Stomach (tissue), 9 donors: ENCODE measurements around the gene NRG3. TPM values are rescaled to one million over a fixed set of nuclear protein-coding genes. Genes with fewer than 3 reads are reported as not detected.

Experiments
- DNase-seq, 2 donors: peaks; one replicate each; pipeline versions ENCODE4 v3.0.0 to v3.0.0-alpha.2; 2013 to 2019
- H3K27ac ChIP-seq, 5 donors: fragments of 200-600 bp in 4 of 5; sonication (generic) in 4 of 5; one replicate each; pipeline ENCODE4 v1.5.1; 2013 to 2019; ENCODE audit warnings: mild to moderate bottlenecking in 1 of 5, moderate library complexity in 1 of 5
- H3K27me3 ChIP-seq, 3 donors: fragments of 200-600 bp; sonication (generic); one replicate each; pipeline ENCODE4 v1.5.1; 2017 to 2019; ENCODE audit warnings: mixed run types in 1 of 3
- H3K36me3 ChIP-seq, 4 donors: fragments of 200-600 bp; sonication (generic); 1 replicate in 3 of 4; 2 replicates in 1 of 4; pipeline ENCODE4 v1.5.1; 2016 to 2019
- H3K4me1 ChIP-seq, 4 donors: fragments of 200-600 bp; sonication (generic); one replicate each; pipeline ENCODE4 v1.5.1; 2016 to 2019
- H3K4me3 ChIP-seq, 4 donors: fragments of 200-600 bp; sonication (generic) in 3 of 4; one replicate each; pipeline ENCODE4 v1.5.1; 2016 to 2019; ENCODE audit warnings: mild to moderate bottlenecking in 1 of 4
- H3K9me3 ChIP-seq, 4 donors: fragments of 200-600 bp; sonication (generic); one replicate each; pipeline ENCODE4 v1.5.1; 2016 to 2019
- EP300 ChIP-seq: sonication (generic); formaldehyde crosslinking; IDR thresholded peaks from one replicate; pipeline ENCODE4 v1.6.1; 2017; ENCODE audit warnings: antibody characterized with exemption
- POLR2A ChIP-seq, 4 donors: fragments of 450-650 bp; IDR thresholded peaks; one replicate each; pipeline ENCODE4 v1.6.1; 2016; ENCODE audit warnings: antibody characterized with exemption in 4 of 4, control low read depth in 2 of 4, mild to moderate bottlenecking in 1 of 4, moderate library complexity in 1 of 4
- POLR2AphosphoS5 ChIP-seq, 3 donors: sonication (generic); formaldehyde crosslinking; IDR thresholded peaks; one replicate each; pipeline ENCODE4 v1.6.1; 2016; ENCODE audit warnings: antibody characterized with exemption in 3 of 3
- WGBS, 5 donors: extraction: QIAGEN DNeasy Blood & Tissue Kit in 3 of 5; methylation state at CpG; one replicate each; pipeline versions ENCODE4 v1.1.5 to v1.1.7; 2013 to 2018; 5-methylcytosine and 5-hydroxymethylcytosine counted together
- intact Hi-C: fragments of 100-400 bp; cut with DNase I; formaldehyde crosslinking; loops from one replicate; pipeline ENCODE4 v1.15.1; 2023; ENCODE audit warnings: low total_unique reads
- polyA plus RNA-seq, 3 donors: library from polyadenylated mRNA; stranded (reverse); fragments of 200-250 nt; gene quantifications; one replicate each; pipeline ENCODE4 v1.2.3, GENCODE V29; 2013
- total RNA-seq, 5 donors: library from RNA; depleted of rRNA; stranded (reverse); fragments of >200 nt; gene quantifications; one replicate each; pipeline versions ENCODE4 v1.1.0 to v1.2.3, GENCODE V29; 2014 to 2016
- TF ChIP-seq, protein P1 (sequence below), 7 experiments: fragments of 450-650 bp in 4 of 7; fragments of 200-600 bp in 3 of 7; sonication (generic) in 3 of 7; IDR thresholded peaks; one replicate each; pipeline ENCODE4 v1.5.1; 2016 to 2019; ENCODE audit warnings: antibody characterized with exemption in 7 of 7, control low read depth in 2 of 7, mild to moderate bottlenecking in 1 of 7
- donor health status: healthy with polysubstance abuse.
- donor health status: Bipolar disorder and iron deficiency.
- donor health status: healthy.

Gene NRG3
- total and polyA plus RNA-seq, 8 donors = 0.08 to 2.5 (median 0.52) TPM; not detected in 4

DNA sequence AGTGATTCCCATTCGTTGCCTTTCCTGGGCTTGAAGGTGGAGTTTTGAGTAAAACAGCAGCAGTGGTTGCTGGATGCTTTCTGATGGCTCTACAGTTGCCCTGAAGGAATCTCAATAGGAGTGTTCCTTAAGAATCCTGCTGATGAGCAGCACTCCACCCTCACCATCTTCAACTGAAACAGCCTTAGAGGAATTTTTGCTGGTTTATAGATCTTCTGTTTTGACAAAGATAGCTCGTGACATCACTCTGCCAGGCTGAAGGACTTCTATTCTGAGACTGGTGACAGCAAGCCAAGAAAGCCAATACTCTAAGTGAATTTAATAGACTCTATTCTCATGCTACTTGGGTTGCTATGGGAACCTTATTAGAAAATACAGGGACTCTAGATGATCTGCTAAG is 1014.7 kb downstream of the NRG3 start:
- Histone ChIP-seq H3K4me3 (no peak overlapping the region), H3K36me3 (no peaks in the 10 kb centered on the region), H3K4me1 (peaks cover 0 to 14% (median 5%) of the 10 kb centered on the region in 4 donors), H3K9me3 (no peaks in the 10 kb centered on the region), H3K27me3 (no peaks in the 10 kb centered on the region), H3K27ac (no peak overlapping the region)
- no peak for DNase-seq
- TF ChIP-seq POLR2AphosphoS5 (IDR thresholded peaks at IDR 0.05) (no peak), EP300 (no peak), POLR2A (IDR thresholded peaks at IDR 0.05) (no peak)
- TF ChIP-seq, protein P1, sequence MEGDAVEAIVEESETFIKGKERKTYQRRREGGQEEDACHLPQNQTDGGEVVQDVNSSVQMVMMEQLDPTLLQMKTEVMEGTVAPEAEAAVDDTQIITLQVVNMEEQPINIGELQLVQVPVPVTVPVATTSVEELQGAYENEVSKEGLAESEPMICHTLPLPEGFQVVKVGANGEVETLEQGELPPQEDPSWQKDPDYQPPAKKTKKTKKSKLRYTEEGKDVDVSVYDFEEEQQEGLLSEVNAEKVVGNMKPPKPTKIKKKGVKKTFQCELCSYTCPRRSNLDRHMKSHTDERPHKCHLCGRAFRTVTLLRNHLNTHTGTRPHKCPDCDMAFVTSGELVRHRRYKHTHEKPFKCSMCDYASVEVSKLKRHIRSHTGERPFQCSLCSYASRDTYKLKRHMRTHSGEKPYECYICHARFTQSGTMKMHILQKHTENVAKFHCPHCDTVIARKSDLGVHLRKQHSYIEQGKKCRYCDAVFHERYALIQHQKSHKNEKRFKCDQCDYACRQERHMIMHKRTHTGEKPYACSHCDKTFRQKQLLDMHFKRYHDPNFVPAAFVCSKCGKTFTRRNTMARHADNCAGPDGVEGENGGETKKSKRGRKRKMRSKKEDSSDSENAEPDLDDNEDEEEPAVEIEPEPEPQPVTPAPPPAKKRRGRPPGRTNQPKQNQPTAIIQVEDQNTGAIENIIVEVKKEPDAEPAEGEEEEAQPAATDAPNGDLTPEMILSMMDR (IDR thresholded peaks at IDR 0.05) = no peak
- 62 to 79% (median 69%) methylated on average over 2 of the region's 2 CpGs for WGBS, 5 donors
- intact Hi-C loops = no loop called here

- Histone ChIP-seq H3K4me1 (peaks cover 0 to 14% (median 5%) of the 10 kb centered on the region in 4 donors), H3K27ac (no peak overlapping the region), H3K4me3 (no peak overlapping the region), H3K27me3 (no peaks in the 10 kb centered on the region), H3K36me3 (no peaks in the 10 kb centered on the region), H3K9me3 (no peaks in the 10 kb centered on the region)
- TF ChIP-seq EP300 (no peak), POLR2AphosphoS5 (IDR thresholded peaks at IDR 0.05) (no peak), POLR2A (IDR thresholded peaks at IDR 0.05) (no peak)
- TF ChIP-seq, protein P1 (IDR thresholded peaks at IDR 0.05) = no peak
- intact Hi-C loops = no loop called here
- DNase-seq = no peak
- 83 to 95% (median 92%) methylated on average over 5 of the region's 5 CpGs for WGBS, 5 donors
These were observed 1015.6 kb downstream of the NRG3 start for GRCh38 chr10:82890573-82890972.

DNA sequence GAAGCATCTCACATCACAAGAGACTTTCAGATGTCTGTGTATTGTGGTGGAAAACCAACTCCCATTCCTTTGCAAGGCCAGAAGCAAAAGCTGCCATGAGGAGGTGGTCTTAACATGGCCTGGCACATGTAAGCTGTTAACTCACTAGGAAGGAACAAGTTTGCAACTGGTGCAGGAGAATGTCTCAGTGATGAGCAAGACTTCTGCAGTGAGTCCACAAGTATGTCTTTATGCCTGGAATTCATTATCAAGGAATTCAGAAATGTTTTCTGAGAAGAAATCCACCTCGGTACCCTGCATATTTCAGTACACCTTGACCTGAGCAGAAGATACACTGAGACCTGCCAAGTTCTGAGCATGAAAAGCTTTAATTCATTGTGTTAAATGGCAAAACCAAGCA is 1033.1 kb downstream of the NRG3 start:
- H3K27ac ChIP-seq = no peak overlapping the region
- intact Hi-C loops = no loop called here
- TF ChIP-seq EP300 = no peak
- no peak for TF ChIP-seq POLR2AphosphoS5 (IDR thresholded peaks at IDR 0.05)
- TF ChIP-seq, protein P1 (IDR thresholded peaks at IDR 0.05) = no peak
- TF ChIP-seq POLR2A (IDR thresholded peaks at IDR 0.05) = no peak
- no peaks in the 10 kb centered on the region for H3K27me3 ChIP-seq
- 89 to 100% (median 93%) methylated on average over 1 of the region's 1 CpG for whole genome bisulfite sequencing, 5 donors
- H3K9me3 ChIP-seq = no peaks in the 10 kb centered on the region
- H3K4me3 ChIP-seq = no peak overlapping the region
- peaks cover 0 to 5% (median 0%) of the 10 kb centered on the region in 4 donors for H3K4me1 ChIP-seq
- H3K36me3 ChIP-seq = no peaks in the 10 kb centered on the region
- DNase-seq = no peak

DNA sequence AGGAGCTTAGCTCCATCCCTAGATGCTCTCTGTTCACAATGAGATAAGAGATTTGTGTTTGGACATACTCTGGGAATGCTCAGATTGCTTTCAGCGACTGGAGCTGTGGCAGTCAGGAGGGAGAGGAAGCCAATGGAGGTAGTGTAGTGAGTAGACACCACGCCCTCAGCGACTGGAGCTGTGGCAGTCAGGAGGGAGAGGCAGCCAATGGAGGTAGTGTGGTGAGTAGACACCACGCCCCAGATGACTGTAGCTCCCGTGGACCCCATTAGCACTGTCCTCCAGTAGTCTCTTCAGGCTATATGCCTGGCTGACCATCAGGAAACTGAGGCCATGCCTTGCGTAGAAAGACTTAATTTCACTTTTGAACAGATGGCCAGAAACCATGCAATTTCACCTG is 1033.8 kb downstream of the NRG3 start:
- no peaks in the 10 kb centered on the region for H3K36me3 ChIP-seq
- WGBS, 5 donors = 70 to 85% (median 81%) methylated on average over 6 of the region's 6 CpGs
- no peaks in the 10 kb centered on the region for H3K27me3 ChIP-seq
- H3K4me3 ChIP-seq = no peak overlapping the region
- no peak for DNase-seq
- intact Hi-C loops = no loop called here
- H3K4me1 ChIP-seq = no peaks in the 10 kb centered on the region
- no peaks in the 10 kb centered on the region for H3K9me3 ChIP-seq
- H3K27ac ChIP-seq = no peak overlapping the region
- no peak for TF ChIP-seq EP300
- no peak for TF ChIP-seq POLR2AphosphoS5 (IDR thresholded peaks at IDR 0.05)
- TF ChIP-seq, protein P1 (IDR thresholded peaks at IDR 0.05) = no peak
- TF ChIP-seq POLR2A (IDR thresholded peaks at IDR 0.05) = no peak
